Breast epithelium (tissue), 4 donors: Measurements from ENCODE around the gene TMEM255B. TPM values are rescaled to one million over a fixed set of nuclear protein-coding genes. Genes with fewer than 3 reads are reported as not detected.

Source experiments
- DNase-seq, 2 donors: peaks; one replicate each; pipeline ENCODE4 v3.0.0-alpha.2; 2019; ENCODE audit warnings: low spot score in 2 of 2
- H3K27ac ChIP-seq, 2 donors: fragments of 200-600 bp; sonication (generic) in 1 of 2; one replicate each; pipeline ENCODE4 v1.5.1; 2016 to 2019; ENCODE audit warnings: mild to moderate bottlenecking in 1 of 2
- H3K27me3 ChIP-seq, 2 donors: fragments of 200-600 bp; sonication (generic) in 1 of 2; one replicate each; pipeline versions ENCODE4 v1.5.1 to v1.6.0; 2017 to 2019; ENCODE audit warnings: control low read depth in 1 of 2, mild to moderate bottlenecking in 1 of 2
- H3K36me3 ChIP-seq: fragments of 200-600 bp; one replicate; pipeline ENCODE4 v1.5.1; 2019
- H3K4me1 ChIP-seq, 2 donors: fragments of 200-600 bp; sonication (generic); one replicate each; pipeline ENCODE4 v1.5.1; 2016 to 2019; ENCODE audit warnings: control low read depth in 1 of 2
- H3K4me3 ChIP-seq, 3 donors: fragments of 200-600 bp; sonication (generic); 1 replicate in 2 of 3; 2 replicates in 1 of 3; pipeline ENCODE4 v1.5.1; 2016 to 2019; ENCODE audit warnings: mild to moderate bottlenecking in 3 of 3, moderate library complexity in 2 of 3
- H3K9me3 ChIP-seq, 2 donors: fragments of 200-600 bp; sonication (generic) in 1 of 2; one replicate each; pipeline ENCODE4 v1.5.1; 2016 to 2019; ENCODE audit warnings: control low read depth in 1 of 2
- CTCF ChIP-seq, 3 donors: fragments of 450-650 bp; IDR thresholded peaks; one replicate each; pipeline ENCODE4 v1.5.1; 2016 to 2017; ENCODE audit warnings: antibody characterized with exemption in 3 of 3, mild to moderate bottlenecking in 3 of 3, moderate library complexity in 3 of 3
- POLR2A ChIP-seq: fragments of 450-650 bp; IDR thresholded peaks from one replicate; pipeline ENCODE4 v1.6.1; 2016; ENCODE audit warnings: antibody characterized with exemption, mild to moderate bottlenecking, moderate library complexity
- POLR2AphosphoS5 ChIP-seq, 3 donors: sonication (generic); formaldehyde crosslinking; IDR thresholded peaks; one replicate each; pipeline ENCODE4 v1.6.1; 2017; ENCODE audit warnings: antibody characterized with exemption in 3 of 3
- intact Hi-C: fragments of 100-400 bp; cut with DNase I; formaldehyde crosslinking; loops from one replicate; pipeline ENCODE4 v1.15.1; 2023; ENCODE audit warnings: low total_unique reads
- total RNA-seq, 3 donors: library from RNA; depleted of rRNA; stranded (reverse); fragments of >200 nt; gene quantifications; one replicate each; pipeline ENCODE4 v1.1.0, GENCODE V29; 2016

Gene TMEM255B
- total RNA-seq, 3 donors from 2014 or later = 2.3 to 11.8 (median 5.2) TPM

DNA sequence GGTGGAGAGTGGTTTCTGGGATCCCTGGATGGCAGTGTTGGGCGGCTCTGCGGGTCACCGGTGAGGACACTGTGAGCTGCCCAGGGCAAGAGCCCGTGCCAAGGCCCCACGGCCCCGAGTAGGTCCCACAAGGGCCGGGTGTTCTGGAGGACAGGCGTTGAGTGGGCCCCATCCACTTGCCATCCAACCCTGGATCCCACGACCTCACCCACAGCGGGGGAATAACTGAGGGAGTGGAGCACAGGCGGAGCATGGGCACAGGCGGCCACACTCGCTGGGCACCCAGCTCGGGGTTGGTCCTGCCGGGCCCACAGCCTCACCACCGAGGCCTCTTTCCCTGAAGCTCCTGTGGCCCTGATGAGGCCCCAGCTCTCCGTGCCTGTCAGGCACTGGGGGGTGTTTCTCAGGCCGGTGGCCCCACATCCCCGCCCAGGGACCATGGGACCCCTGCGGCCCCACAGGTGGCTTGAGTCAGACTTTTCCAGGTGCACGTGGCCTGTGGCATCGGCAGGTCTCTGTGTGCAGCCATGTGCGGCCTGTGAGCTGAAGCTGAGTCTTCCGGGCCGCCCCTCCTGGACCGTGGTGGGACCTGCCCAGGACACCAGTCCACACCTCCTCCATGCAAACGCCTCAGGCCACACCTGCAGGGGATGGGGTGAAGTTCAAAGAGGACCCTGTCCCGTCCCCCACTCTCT is 16.6 kb downstream of the TMEM255B start:
- peaks cover 0 to 32% of the 10 kb centered on the region in 2 donors for H3K27me3 ChIP-seq
- intact Hi-C loops = no loop called here
- no peak for DNase-seq
- H3K27ac ChIP-seq = no peak overlapping the region
- no peaks in the 10 kb centered on the region for H3K36me3 ChIP-seq
- no peaks in the 10 kb centered on the region for H3K9me3 ChIP-seq
- TF ChIP-seq POLR2AphosphoS5 (IDR thresholded peaks at IDR 0.05) (no peak), POLR2A (no peak), CTCF (IDR thresholded peaks at IDR 0.05) (no peak)
- H3K4me1 ChIP-seq = no peaks in the 10 kb centered on the region
- H3K4me3 ChIP-seq = no peak overlapping the region

GRCh38 chr13:113776231-113777125 is 17.5 kb downstream of the TMEM255B start:
- DNase-seq = no peak
- no peak overlapping the region for H3K4me3 ChIP-seq
- intact Hi-C loops = no loop called here
- no peaks in the 10 kb centered on the region for H3K9me3 ChIP-seq
- no peak for TF ChIP-seq CTCF (IDR thresholded peaks at IDR 0.05)
- no peak for TF ChIP-seq POLR2A
- TF ChIP-seq POLR2AphosphoS5 (IDR thresholded peaks at IDR 0.05) = no peak
- H3K36me3 ChIP-seq = no peaks in the 10 kb centered on the region
- H3K27ac ChIP-seq = no peak overlapping the region
- no peaks in the 10 kb centered on the region for H3K4me1 ChIP-seq
- H3K27me3 ChIP-seq = peaks cover 0 to 32% of the 10 kb centered on the region in 2 donors

DNA sequence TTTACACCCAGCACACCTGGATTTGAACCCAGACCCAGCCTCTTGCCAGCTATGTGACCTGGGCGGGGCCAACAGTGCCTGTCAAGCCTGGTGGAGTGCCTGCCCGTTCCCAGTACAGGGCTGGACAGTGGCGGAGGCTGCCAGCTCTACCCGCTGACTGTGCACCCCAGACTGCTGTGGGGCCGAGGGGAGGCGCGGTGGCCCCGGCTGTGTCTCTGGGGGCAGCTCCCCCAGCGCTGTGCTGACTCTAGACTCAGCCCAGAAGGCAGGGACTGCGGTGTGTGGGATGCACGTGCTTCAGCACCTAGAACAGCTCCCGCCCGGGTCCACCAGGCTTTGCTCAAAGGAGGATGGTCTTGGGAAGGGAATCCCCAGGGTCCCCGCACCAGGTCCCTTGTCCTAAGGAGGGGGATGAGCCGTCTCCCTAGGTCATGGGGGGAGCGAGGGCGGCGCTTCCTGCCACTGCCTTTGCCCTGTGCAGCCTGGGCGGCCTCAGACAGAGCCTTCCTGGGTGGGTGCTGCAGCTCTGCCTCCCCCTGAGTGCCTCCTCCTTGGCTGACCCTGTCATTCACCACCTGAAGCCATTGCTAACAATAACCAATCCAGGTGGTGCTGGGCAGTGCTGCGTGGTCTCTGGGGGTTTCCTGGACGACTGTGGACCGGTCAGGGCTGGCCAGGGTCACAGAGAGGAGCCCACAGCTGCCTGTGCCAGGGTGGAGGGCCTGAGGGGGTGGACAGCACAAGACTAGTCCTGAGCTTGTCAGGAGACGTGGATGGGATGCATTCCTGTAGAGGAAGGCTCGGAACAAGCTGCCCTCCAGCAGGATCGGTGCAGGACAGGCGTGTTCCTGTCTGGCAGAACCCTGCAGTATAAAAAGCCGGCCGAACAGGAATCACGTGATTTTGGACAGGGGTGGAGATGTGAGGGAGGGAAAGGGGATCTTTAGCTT is 18.6 kb downstream of the TMEM255B start:
- Histone ChIP-seq H3K4me1 (no peaks in the 10 kb centered on the region), H3K36me3 (no peaks in the 10 kb centered on the region), H3K27ac (no peak overlapping the region), H3K27me3 (peaks cover 0 to 32% of the 10 kb centered on the region in 2 donors), H3K4me3 (no peak overlapping the region), H3K9me3 (no peaks in the 10 kb centered on the region)
- intact Hi-C loops = no loop called here
- TF ChIP-seq CTCF (IDR thresholded peaks at IDR 0.05) (no peak), POLR2AphosphoS5 (IDR thresholded peaks at IDR 0.05) (no peak), POLR2A (no peak)
- DNase-seq = no peak

DNA sequence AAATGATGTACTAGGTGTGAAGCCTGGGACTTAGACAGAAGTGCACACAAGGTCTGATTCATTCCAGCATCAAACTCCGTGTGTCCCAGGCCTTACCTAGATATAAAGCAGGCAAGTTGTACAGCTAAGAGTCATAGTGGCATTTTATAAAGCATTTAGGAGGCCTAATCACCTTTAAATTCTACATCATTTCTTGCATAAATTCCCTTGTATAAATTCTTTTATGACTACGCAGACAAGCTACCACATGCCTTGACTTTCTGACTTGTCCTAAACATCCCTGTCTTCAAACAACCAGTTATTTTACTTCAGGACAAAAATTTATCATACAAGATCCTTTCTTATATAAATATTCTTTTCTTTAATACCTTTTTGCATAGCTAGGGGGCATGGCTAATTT is 22.5 kb downstream of the TMEM255B start:
- DNase-seq = no peak
- Histone ChIP-seq H3K4me3 (no peak overlapping the region), H3K27ac (no peak overlapping the region), H3K9me3 (no peaks in the 10 kb centered on the region), H3K4me1 (no peaks in the 10 kb centered on the region), H3K27me3 (peaks cover 0 to 17% of the 10 kb centered on the region in 2 donors), H3K36me3 (no peaks in the 10 kb centered on the region)
- TF ChIP-seq CTCF (IDR thresholded peaks at IDR 0.05) = no peak
- no peak for TF ChIP-seq POLR2AphosphoS5 (IDR thresholded peaks at IDR 0.05)
- no peak for TF ChIP-seq POLR2A
- intact Hi-C loops = no loop called here
